ENCODE data around the gene OR10A6.

The OR10A6 gene

GRCh38 chr11:7955191-7955590 lies 24.1 kb upstream of the OR10A6 start:
- DNase-seq (no peak), ATAC-seq (ENCODE audit: insufficient read depth, low read depth) (no peak)
- TF ChIP-seq, protein P1, sequence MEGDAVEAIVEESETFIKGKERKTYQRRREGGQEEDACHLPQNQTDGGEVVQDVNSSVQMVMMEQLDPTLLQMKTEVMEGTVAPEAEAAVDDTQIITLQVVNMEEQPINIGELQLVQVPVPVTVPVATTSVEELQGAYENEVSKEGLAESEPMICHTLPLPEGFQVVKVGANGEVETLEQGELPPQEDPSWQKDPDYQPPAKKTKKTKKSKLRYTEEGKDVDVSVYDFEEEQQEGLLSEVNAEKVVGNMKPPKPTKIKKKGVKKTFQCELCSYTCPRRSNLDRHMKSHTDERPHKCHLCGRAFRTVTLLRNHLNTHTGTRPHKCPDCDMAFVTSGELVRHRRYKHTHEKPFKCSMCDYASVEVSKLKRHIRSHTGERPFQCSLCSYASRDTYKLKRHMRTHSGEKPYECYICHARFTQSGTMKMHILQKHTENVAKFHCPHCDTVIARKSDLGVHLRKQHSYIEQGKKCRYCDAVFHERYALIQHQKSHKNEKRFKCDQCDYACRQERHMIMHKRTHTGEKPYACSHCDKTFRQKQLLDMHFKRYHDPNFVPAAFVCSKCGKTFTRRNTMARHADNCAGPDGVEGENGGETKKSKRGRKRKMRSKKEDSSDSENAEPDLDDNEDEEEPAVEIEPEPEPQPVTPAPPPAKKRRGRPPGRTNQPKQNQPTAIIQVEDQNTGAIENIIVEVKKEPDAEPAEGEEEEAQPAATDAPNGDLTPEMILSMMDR (IDR thresholded peaks at IDR 0.05; ENCODE audit: borderline replicate concordance, extremely low read depth, low read length, poor library complexity, severe bottlenecking), result no peak
- no peak for TF ChIP-seq EZH2 (IDR thresholded peaks at IDR 0.05; ENCODE audit: borderline replicate concordance, low read depth, low read length, severe bottlenecking)

GRCh38 chr11:7949934-7950333 lies 18.9 kb upstream of the OR10A6 start:
- no peaks in the 10 kb centered on the region for H3K36me3 ChIP-seq (ENCODE audit: insufficient read depth, low read length)
- H2AFZ ChIP-seq (ENCODE audit: low read depth, low read length), result no peak overlapping the region
- no peak for TF ChIP-seq EZH2 (IDR thresholded peaks at IDR 0.05; ENCODE audit: borderline replicate concordance, low read depth, low read length, severe bottlenecking)
- TF ChIP-seq, protein P1 (IDR thresholded peaks at IDR 0.05; ENCODE audit: borderline replicate concordance, extremely low read depth, low read length, poor library complexity, severe bottlenecking), result no peak
- H3K4me2 ChIP-seq (ENCODE audit: insufficient read depth, low read length), result no peak overlapping the region
- ATAC-seq (ENCODE audit: insufficient read depth, low read depth) (no peak), DNase-seq (no peak)
- no peaks in the 10 kb centered on the region for H3K79me2 ChIP-seq (ENCODE audit: insufficient read depth, low read length)
- H3K9me3 ChIP-seq (ENCODE audit: insufficient read depth, low read length, severe bottlenecking), result no peaks in the 10 kb centered on the region
- no peak overlapping the region for H3K4me3 ChIP-seq (ENCODE audit: low read depth in 1 of 2, low read length in 2 of 2)
- H3K27me3 ChIP-seq (ENCODE audit: insufficient read depth, low read length, poor library complexity), result peaks cover 2% of the 10 kb centered on the region
- H3K9ac ChIP-seq (ENCODE audit: low read depth, low read length), result no peak overlapping the region
- H3K4me1 ChIP-seq (ENCODE audit: insufficient read depth, low read length), result no peaks in the 10 kb centered on the region
- H3K27ac ChIP-seq (ENCODE audit: low read length), result no peak overlapping the region
- no peaks in the 10 kb centered on the region for H4K20me1 ChIP-seq (ENCODE audit: insufficient read depth, low read length)

More at GRCh38 chr11:7955191-7955590, 24.1 kb upstream of the OR10A6 start:
- H4K20me1 ChIP-seq (ENCODE audit: insufficient read depth, low read length), result no peaks in the 10 kb centered on the region
- no peaks in the 10 kb centered on the region for H3K9me3 ChIP-seq (ENCODE audit: insufficient read depth, low read length, severe bottlenecking)
- no peak overlapping the region for H3K27ac ChIP-seq (ENCODE audit: low read length)
- no peak overlapping the region for H3K9ac ChIP-seq (ENCODE audit: low read depth, low read length)
- no peaks in the 10 kb centered on the region for H3K79me2 ChIP-seq (ENCODE audit: insufficient read depth, low read length)
- H3K27me3 ChIP-seq (ENCODE audit: insufficient read depth, low read length, poor library complexity), result no peaks in the 10 kb centered on the region
- H3K4me1 ChIP-seq (ENCODE audit: insufficient read depth, low read length), result no peaks in the 10 kb centered on the region
- H3K4me3 ChIP-seq (ENCODE audit: low read depth in 1 of 2, low read length in 2 of 2), result no peak overlapping the region
- H3K4me2 ChIP-seq (ENCODE audit: insufficient read depth, low read length), result no peak overlapping the region
- H2AFZ ChIP-seq (ENCODE audit: low read depth, low read length), result no peak overlapping the region
- H3K36me3 ChIP-seq (ENCODE audit: insufficient read depth, low read length), result no peaks in the 10 kb centered on the region

DNA sequence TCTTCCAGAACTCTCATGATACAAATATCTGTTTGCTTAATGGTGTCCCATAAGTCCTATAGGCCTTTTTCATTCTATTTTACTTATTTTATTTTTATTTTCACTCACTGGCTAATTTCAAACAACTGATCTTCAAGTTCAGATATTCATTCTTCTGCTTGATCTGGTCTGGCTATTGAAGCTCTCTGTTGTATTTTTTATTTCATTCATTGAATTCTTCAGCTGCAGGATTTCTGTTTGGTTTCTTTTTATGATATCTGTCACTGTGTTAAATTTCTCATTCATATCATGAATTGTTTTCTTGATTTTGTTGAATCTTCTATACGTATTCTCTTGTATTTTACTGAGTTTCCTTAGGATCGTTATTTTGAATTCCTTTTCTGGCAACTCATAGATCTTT lies 13.1 kb upstream of the OR10A6 start:
- TF ChIP-seq, protein P1 (IDR thresholded peaks at IDR 0.05; ENCODE audit: borderline replicate concordance, extremely low read depth, low read length, poor library complexity, severe bottlenecking), result no peak
- TF ChIP-seq EZH2 (IDR thresholded peaks at IDR 0.05; ENCODE audit: borderline replicate concordance, low read depth, low read length, severe bottlenecking), result no peak

DNA sequence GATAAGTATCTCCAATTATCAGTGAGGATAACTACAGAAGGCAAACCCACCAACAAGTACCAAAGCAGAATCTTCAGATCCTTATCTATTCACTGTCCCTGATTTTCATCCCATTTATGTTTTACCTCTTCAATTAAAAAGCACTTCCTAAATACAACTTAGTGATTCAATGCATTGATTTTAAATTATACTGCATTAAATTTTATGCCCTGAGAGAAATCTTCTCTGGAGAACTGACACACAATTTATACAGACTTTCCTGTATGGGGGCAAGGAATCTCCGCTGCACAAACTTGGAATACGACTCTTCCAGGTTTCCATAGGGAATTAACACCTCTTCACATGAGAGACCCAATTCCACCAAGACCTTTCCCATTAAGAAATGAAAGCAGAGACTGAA lies 10.5 kb upstream of the OR10A6 start, which contains the start of gene OR10A3:
Gene OR10A3 (minus strand): TSS at position 101 of the 400 bp plus-strand sequence. CDS start 2,188 bp downstream, outside the sequence.
- TF ChIP-seq EZH2 (IDR thresholded peaks at IDR 0.05; ENCODE audit: borderline replicate concordance, low read depth, low read length, severe bottlenecking), result no peak
- TF ChIP-seq, protein P1 (IDR thresholded peaks at IDR 0.05; ENCODE audit: borderline replicate concordance, extremely low read depth, low read length, poor library complexity, severe bottlenecking), result no peak
- Histone ChIP-seq H3K9ac (ENCODE audit: low read depth, low read length) (no peak within 1 kb of the TSS), H3K9me3 (ENCODE audit: insufficient read depth, low read length, severe bottlenecking) (no peaks in the 10 kb centered on the region), H3K4me3 (ENCODE audit: low read depth in 1 of 2, low read length in 2 of 2) (no peak within 1 kb of the TSS), H3K4me2 (ENCODE audit: insufficient read depth, low read length) (no peak within 1 kb of the TSS), H3K27me3 (ENCODE audit: insufficient read depth, low read length, poor library complexity) (peaks cover 3% of the 10 kb centered on the region), H2AFZ (ENCODE audit: low read depth, low read length) (no peak within 1 kb of the TSS), H4K20me1 (ENCODE audit: insufficient read depth, low read length) (no peaks in the 10 kb centered on the region), H3K4me1 (ENCODE audit: insufficient read depth, low read length) (no peaks in the 10 kb centered on the region), H3K27ac (ENCODE audit: low read length) (no peak within 1 kb of the TSS), H3K36me3 (ENCODE audit: insufficient read depth, low read length) (no peaks in the 10 kb centered on the region), H3K79me2 (ENCODE audit: insufficient read depth, low read length) (no peaks in the 10 kb centered on the region)
- ATAC-seq (ENCODE audit: insufficient read depth, low read depth) (no peak), DNase-seq (no peak)

More for the DNA sequence above, 13.1 kb upstream of the OR10A6 start:
- DNase-seq, result no peak
- Histone ChIP-seq H3K27ac (ENCODE audit: low read length) (no peak overlapping the region), H3K4me2 (ENCODE audit: insufficient read depth, low read length) (no peak overlapping the region), H3K4me3 (ENCODE audit: low read depth in 1 of 2, low read length in 2 of 2) (no peak overlapping the region), H3K79me2 (ENCODE audit: insufficient read depth, low read length) (no peaks in the 10 kb centered on the region), H3K4me1 (ENCODE audit: insufficient read depth, low read length) (no peaks in the 10 kb centered on the region), H3K9me3 (ENCODE audit: insufficient read depth, low read length, severe bottlenecking) (no peaks in the 10 kb centered on the region), H3K27me3 (ENCODE audit: insufficient read depth, low read length, poor library complexity) (peaks cover 6% of the 10 kb centered on the region), H3K36me3 (ENCODE audit: insufficient read depth, low read length) (no peaks in the 10 kb centered on the region), H3K9ac (ENCODE audit: low read depth, low read length) (no peak overlapping the region), H2AFZ (ENCODE audit: low read depth, low read length) (no peak overlapping the region), H4K20me1 (ENCODE audit: insufficient read depth, low read length) (no peaks in the 10 kb centered on the region)
- no peak for ATAC-seq (ENCODE audit: insufficient read depth, low read depth)

Measured in DND-41 (cell line).